Activated CD4-positive, alpha-beta T cell treated with anti-CD3 and anti-CD28 coated beads for 24 hours (primary cell): ENCODE data around the gene HOXA4.

Experiments used
- DNase-seq, 2 donors: peaks; one replicate each; pipeline ENCODE4 v3.0.0-alpha.2; 2020; ENCODE audit warnings: low read depth in 2 of 2

Gene HOXA4

GRCh38 chr7:27133409-27134231, 3.1 kb upstream of the HOXA4 start:
- DNase-seq: no peak

- DNase-seq: no peak
Measured at GRCh38 chr7:27132978-27133377, 2.4 kb upstream of the HOXA4 start.

- no peak for DNase-seq
Measured at GRCh38 chr7:27132214-27132613, 1.7 kb upstream of the HOXA4 start.

GRCh38 chr7:27131390-27131819, 848 bp upstream of the HOXA4 start:
- no peak for DNase-seq

GRCh38 chr7:27129729-27130539, 623 bp downstream of the HOXA4 start:
- DNase-seq: no peak

- DNase-seq: no peak
Measured at GRCh38 chr7:27128776-27129728, 1.5 kb downstream of the HOXA4 start.

GRCh38 chr7:27128034-27128433, 2.5 kb downstream of the HOXA4 start:
- DNase-seq: no peak

GRCh38 chr7:27126596-27127327, 3.8 kb downstream of the HOXA4 start:
- DNase-seq: no peak

- DNase-seq: no peak
Measured at GRCh38 chr7:27125986-27126394, 4.6 kb downstream of the HOXA4 start.

GRCh38 chr7:27124902-27125689, 5.5 kb downstream of the HOXA4 start:
- no peak for DNase-seq

GRCh38 chr7:27124096-27124901, 6.3 kb downstream of the HOXA4 start:
- no peak for DNase-seq

GRCh38 chr7:27123477-27124053, 7.0 kb downstream of the HOXA4 start:
- no peak for DNase-seq

GRCh38 chr7:27123007-27123476, 7.5 kb downstream of the HOXA4 start:
- no peak for DNase-seq

GRCh38 chr7:27122077-27122910, 8.3 kb downstream of the HOXA4 start:
- DNase-seq: no peak

GRCh38 chr7:27121684-27122076, 8.9 kb downstream of the HOXA4 start:
- DNase-seq: no peak

GRCh38 chr7:27119412-27119911, 11.1 kb downstream of the HOXA4 start:
- no peak for DNase-seq

GRCh38 chr7:27118580-27118979, 12.0 kb downstream of the HOXA4 start:
- no peak for DNase-seq
